GM21717 (cell line): ENCODE measurements around the gene SEC22C.

ENCODE experiments used
- ATAC-seq: cut with Tn5 transposase; IDR thresholded peaks from one replicate; pipeline ENCODE4 v1.9.1; 2021; ENCODE audit warnings: mild to moderate bottlenecking, moderate library complexity; ENCODE audit not compliant: unreplicated experiment

The SEC22C gene

GRCh38 chr3:42539871-42540714 is 41.7 kb downstream of the SEC22C start:
- ATAC-seq, result no peak

GRCh38 chr3:42537350-42537749 is 44.4 kb downstream of the SEC22C start:
- ATAC-seq, result no peak

- ATAC-seq, result no peak
Measured at GRCh38 chr3:42535981-42536784, 45.6 kb downstream of the SEC22C start.

GRCh38 chr3:42533161-42533897 is 48.4 kb downstream of the SEC22C start:
- no peak for ATAC-seq

- no peak for ATAC-seq
Measured at GRCh38 chr3:42532229-42532628, 49.5 kb downstream of the SEC22C start.

GRCh38 chr3:42531470-42531869 is 50.3 kb downstream of the SEC22C start:
- ATAC-seq, result no peak

GRCh38 chr3:42530073-42530472 is 51.7 kb downstream of the SEC22C start:
- no peak for ATAC-seq

GRCh38 chr3:42529468-42529867 is 52.3 kb downstream of the SEC22C start:
- no peak for ATAC-seq

- ATAC-seq, result no peak
Measured at GRCh38 chr3:42527368-42527917, 54.3 kb downstream of the SEC22C start.

- no peak for ATAC-seq
Measured at GRCh38 chr3:42526616-42527367, 55.0 kb downstream of the SEC22C start.

GRCh38 chr3:42525736-42526345 is 55.9 kb downstream of the SEC22C start:
- no peak for ATAC-seq

GRCh38 chr3:42525212-42525611 is 56.6 kb downstream of the SEC22C start:
- no peak for ATAC-seq

GRCh38 chr3:42524751-42525150 is 57.0 kb downstream of the SEC22C start:
- no peak for ATAC-seq

- no peak for ATAC-seq
Measured at GRCh38 chr3:42520906-42521305, 60.9 kb downstream of the SEC22C start.

- ATAC-seq, result no peak
Measured at GRCh38 chr3:42520336-42520735, 61.4 kb downstream of the SEC22C start.

- no peak for ATAC-seq
Measured at GRCh38 chr3:42519568-42519962, 62.2 kb downstream of the SEC22C start.

GRCh38 chr3:42518800-42519567 is 62.8 kb downstream of the SEC22C start:
- ATAC-seq, result no peak

- no peak for ATAC-seq
Measured at GRCh38 chr3:42517117-42517516, 64.7 kb downstream of the SEC22C start.

GRCh38 chr3:42516443-42516842 is 65.3 kb downstream of the SEC22C start:
- ATAC-seq, result no peak
